WI38 (cell line): ENCODE data around the gene SLAMF7.

Source experiments
- H3K4me3 ChIP-seq: 2 replicates; pipeline ENCODE4 v1.5.1; 2011; ENCODE audit warnings: low read depth, mild to moderate bottlenecking, control low read depth, low read length
- TF ChIP-seq, protein P1 (sequence below): IDR thresholded peaks from 2 replicates; pipeline ENCODE4 v1.5.1; 2012; ENCODE audit warnings: low read depth, mild to moderate bottlenecking, control low read depth, low read length

The SLAMF7 gene

DNA sequence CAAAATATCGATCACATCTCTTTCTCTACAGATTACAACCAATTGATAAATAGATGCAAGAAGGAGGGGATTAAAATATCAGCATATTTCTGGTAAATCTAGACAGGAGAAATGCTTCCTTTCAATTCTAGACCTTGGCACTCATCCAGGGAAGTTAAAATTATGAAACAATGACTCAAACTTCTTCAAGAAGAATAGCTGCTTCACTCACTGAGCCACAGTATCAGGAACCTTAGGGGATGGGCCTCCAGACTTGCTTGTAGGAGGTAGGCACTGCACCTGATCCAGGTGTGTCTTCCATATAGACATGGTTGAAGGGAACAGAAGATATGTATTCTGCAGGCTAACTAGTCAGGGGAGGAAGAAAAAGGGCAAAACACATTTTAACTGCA, 9.8 kb downstream of the SLAMF7 start:
- TF ChIP-seq, protein P1, sequence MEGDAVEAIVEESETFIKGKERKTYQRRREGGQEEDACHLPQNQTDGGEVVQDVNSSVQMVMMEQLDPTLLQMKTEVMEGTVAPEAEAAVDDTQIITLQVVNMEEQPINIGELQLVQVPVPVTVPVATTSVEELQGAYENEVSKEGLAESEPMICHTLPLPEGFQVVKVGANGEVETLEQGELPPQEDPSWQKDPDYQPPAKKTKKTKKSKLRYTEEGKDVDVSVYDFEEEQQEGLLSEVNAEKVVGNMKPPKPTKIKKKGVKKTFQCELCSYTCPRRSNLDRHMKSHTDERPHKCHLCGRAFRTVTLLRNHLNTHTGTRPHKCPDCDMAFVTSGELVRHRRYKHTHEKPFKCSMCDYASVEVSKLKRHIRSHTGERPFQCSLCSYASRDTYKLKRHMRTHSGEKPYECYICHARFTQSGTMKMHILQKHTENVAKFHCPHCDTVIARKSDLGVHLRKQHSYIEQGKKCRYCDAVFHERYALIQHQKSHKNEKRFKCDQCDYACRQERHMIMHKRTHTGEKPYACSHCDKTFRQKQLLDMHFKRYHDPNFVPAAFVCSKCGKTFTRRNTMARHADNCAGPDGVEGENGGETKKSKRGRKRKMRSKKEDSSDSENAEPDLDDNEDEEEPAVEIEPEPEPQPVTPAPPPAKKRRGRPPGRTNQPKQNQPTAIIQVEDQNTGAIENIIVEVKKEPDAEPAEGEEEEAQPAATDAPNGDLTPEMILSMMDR = no peak

DNA sequence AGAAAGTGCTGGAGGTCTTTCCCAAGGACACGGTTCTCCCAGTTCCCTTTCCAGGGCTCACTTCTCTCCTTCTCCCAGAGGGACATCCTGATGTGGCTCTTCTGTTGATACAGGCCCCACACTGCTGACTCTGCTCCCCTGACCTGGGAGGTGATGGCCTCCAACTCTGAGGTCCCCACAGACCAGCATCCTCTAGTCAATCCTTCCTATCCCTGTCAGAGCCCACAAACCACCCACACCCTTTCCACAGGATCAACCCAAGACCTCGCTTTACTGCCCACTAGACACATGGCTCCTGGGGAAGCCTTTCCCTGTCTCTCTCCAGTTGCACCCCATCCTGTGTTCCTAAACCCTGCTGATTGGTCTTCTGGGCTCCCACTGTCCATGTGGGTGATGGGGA, 11.6 kb downstream of the SLAMF7 start:
- TF ChIP-seq, protein P1 = no peak

More for the DNA sequence above, 9.8 kb downstream of the SLAMF7 start:
- no peak overlapping the region for H3K4me3 ChIP-seq

DNA sequence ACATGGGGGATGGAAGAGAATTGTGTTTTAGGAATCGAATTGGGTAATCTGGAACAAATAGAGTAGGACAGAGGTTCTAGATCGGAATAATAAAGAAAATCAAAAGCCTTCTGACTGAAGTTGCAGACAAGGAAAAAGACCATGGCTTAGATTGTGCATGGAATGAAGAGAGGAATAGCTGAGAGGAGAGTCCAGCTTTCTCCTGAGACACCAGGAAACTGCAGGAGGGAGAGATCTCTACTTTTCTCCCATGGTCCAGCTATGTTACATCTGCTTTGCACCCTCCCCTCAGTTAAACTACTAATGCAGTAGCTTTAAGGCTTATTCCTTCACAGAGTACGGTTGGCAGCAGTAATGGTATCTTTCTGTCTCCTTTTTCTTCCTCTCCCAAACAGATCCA, 13.4 kb downstream of the SLAMF7 start:
- TF ChIP-seq, protein P1 = no peak
- H3K4me3 ChIP-seq = no peak overlapping the region

More for the DNA sequence above, 11.6 kb downstream of the SLAMF7 start:
- no peak overlapping the region for H3K4me3 ChIP-seq

DNA sequence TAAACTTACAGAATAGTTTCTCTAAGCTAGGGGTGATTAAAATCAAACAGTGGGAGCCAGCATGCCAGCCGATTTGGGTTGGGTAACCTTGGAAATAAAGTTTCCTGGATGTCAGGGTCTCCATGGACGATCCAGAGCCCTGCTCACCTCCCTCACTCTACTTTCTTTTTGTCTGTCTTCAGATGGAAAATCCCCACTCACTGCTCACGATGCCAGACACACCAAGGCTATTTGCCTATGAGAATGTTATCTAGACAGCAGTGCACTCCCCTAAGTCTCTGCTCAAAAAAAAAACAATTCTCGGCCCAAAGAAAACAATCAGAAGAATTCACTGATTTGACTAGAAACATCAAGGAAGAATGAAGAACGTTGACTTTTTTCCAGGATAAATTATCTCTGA, 13.9 kb downstream of the SLAMF7 start:
- H3K4me3 ChIP-seq = no peak overlapping the region
- TF ChIP-seq, protein P1 = no peak

DNA sequence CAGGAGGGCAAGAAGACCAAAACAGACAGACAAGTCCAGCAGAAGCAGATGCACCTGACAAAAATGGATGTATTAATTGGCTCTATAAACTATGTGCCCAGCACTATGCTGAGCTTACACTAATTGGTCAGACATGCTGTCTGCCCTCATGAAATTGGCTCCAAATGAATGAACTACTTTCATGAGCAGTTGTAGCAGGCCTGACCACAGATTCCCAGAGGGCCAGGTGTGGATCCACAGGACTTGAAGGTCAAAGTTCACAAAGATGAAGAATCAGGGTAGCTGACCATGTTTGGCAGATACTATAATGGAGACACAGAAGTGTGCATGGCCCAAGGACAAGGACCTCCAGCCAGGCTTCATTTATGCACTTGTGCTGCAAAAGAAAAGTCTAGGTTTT, 14.5 kb downstream of the SLAMF7 start:
- TF ChIP-seq, protein P1 = no peak

DNA sequence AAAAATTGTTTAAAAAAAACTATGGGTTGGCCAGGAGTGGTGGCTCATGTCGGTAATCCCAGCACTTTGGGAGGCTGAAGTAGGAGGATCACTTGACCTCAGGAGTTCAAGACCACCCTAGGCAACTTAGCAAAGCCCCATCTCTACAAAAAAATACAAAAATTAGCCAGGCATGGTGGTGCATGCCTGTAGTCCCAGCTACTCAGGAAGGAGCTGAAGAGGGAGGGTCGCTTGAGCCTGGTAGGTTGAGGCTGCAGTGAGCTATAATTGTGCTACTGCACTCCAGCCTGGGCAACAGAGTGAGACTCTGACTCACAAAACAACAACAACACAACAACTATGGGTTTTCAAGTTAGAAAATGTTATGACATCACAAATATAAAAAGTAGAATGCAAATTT, 16.4 kb downstream of the SLAMF7 start:
- no peak overlapping the region for H3K4me3 ChIP-seq
- TF ChIP-seq, protein P1 = no peak

More for the DNA sequence above, 14.5 kb downstream of the SLAMF7 start:
- H3K4me3 ChIP-seq = no peak overlapping the region

DNA sequence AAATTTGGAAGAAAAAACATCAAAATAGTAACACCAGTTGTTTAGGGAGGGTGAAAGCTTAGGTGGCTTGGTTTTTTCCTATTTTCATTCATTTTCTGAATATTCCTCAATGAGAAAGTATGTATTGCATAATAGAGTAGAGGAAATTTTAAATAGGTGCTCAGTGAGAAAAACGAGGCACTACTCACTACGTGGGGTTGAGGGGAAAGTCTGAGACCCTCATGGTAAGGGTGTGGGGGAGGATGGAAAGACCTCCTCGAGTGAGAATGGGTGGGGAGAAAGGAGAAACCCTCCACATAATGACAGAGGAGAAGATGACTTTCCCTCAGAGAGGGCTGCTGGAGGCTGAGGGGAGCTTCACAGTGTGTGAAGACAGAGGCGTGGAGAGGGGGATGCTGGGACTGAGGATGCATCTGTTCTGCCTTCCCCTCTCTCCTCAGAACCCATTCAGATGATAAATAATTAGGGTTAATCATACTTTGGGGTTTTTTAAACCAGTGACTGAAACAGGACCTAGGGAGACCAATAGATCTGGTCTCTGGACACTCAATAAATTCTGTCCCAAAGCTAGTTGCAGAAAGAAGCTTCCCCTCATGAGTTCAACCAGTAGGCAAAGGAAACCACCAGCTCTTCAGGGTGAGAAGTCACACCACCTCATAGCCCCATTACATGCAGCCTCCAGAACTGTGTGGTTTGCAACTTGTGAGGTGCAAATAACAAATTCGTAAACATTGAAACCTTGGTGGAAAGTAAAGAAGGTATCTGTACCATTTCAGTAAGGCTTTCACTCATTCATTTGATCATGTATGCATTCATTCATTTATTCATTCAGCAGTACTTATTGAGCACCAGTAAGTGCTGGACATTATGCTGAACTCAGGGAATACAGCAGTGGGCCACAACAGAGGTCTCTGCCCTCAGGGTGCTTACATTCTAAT, 17.1 kb downstream of the SLAMF7 start:
- TF ChIP-seq, protein P1 = no peak
- no peak overlapping the region for H3K4me3 ChIP-seq
